PC-9 (cell line): ENCODE data around the gene IKBKE.

Experiments used
- EZH2 ChIP-seq: fragments of 200-600 bp; sonication (generic); IDR thresholded peaks from 2 replicates; pipeline ENCODE4 v1.8.0; 2017; ENCODE audit warnings: antibody characterized with exemption, low read depth
- TF ChIP-seq, protein P1 (sequence below): fragments of 200-600 bp; sonication (generic); conservative IDR thresholded peaks from 2 replicates; pipeline ENCODE4 v1.6.1; 2017; ENCODE audit warnings: mixed run types, antibody characterized with exemption, mild to moderate bottlenecking, moderate library complexity

DNA sequence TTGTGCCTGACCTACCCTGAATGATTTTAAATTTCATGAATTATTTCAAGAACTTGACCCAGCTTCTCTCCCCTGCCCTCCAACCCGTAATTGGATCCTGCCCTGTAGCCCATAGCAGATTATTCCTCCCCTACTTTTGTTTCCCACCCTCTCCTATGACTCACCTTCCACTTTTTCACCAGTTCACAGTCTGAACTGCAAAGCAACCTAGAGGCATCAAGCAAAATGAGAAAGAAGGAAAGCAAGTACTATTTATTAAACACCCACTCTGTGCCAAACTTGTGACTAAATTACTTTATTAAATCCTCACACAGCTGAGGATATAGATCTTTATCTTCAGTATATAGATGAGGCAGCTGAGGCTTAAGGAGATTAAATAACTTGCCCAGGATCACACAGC lies 20.7 kb upstream of the IKBKE start:
- TF ChIP-seq, protein P1, sequence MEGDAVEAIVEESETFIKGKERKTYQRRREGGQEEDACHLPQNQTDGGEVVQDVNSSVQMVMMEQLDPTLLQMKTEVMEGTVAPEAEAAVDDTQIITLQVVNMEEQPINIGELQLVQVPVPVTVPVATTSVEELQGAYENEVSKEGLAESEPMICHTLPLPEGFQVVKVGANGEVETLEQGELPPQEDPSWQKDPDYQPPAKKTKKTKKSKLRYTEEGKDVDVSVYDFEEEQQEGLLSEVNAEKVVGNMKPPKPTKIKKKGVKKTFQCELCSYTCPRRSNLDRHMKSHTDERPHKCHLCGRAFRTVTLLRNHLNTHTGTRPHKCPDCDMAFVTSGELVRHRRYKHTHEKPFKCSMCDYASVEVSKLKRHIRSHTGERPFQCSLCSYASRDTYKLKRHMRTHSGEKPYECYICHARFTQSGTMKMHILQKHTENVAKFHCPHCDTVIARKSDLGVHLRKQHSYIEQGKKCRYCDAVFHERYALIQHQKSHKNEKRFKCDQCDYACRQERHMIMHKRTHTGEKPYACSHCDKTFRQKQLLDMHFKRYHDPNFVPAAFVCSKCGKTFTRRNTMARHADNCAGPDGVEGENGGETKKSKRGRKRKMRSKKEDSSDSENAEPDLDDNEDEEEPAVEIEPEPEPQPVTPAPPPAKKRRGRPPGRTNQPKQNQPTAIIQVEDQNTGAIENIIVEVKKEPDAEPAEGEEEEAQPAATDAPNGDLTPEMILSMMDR, result no peak
- TF ChIP-seq EZH2, result no peak
